A549 (cell line): ENCODE results near the gene GPR52. TPM values are rescaled to one million over a fixed set of nuclear protein-coding genes. Genes with fewer than 3 reads are reported as not detected.

Source experiments
- ATAC-seq, 2 experiments: fragments of 200-7000 bp in 1 of 2; fragments of >200 bp in 1 of 2; cut with Nextera tagmentation in 1 of 2; cut with Tn5 transposase in 1 of 2; 3 replicates each; pipeline versions ENCODE4 v1.8.0 to v1.9.1; 2018 to 2020; ENCODE audit warnings: mild to moderate bottlenecking in 1 of 2, moderate library complexity in 1 of 2
- CTCF ChIA-PET: fragments of 300-600 bp; sonication (Branson Sonifier 250); formaldehyde crosslinking; extraction: SDS; loops from one replicate; lab custom pipeline; 2021; ENCODE audit warnings: antibody characterized with exemption, inconsistent platforms; lab: Yijun Ruan, JAX
- POLR2A ChIA-PET: fragments of 350-600 bp; formaldehyde crosslinking; extraction: SDS; loops from one replicate; lab custom pipeline; 2021; ENCODE audit warnings: antibody characterized with exemption, inconsistent platforms; lab: Yijun Ruan, JAX
- DNase-seq, 2 experiments: peaks; one replicate each; pipeline versions ENCODE4 v3.0.0 to v3.0.0-alpha.2; 2011 to 2016; ENCODE audit warnings: low read depth in 1 of 2, low spot score in 1 of 2
- FAIRE-seq: peaks from 2 replicates; lab custom pipeline; 2011; peaks lifted over from hg19 to GRCh38; lab: Jason Lieb, UNC
- H3K27ac ChIP-seq, 2 experiments: fragments of >200 bp; sonication (Bioruptor Twin); formaldehyde crosslinking; 3 replicates each; pipeline ENCODE4 v1.5.1; 2016 to 2017
- H3K4me1 ChIP-seq: fragments of >200 bp; sonication (Bioruptor Twin); formaldehyde crosslinking; 3 replicates; pipeline ENCODE4 v1.6.1; 2016
- H3K4me2 ChIP-seq: fragments of >200 bp; sonication (Bioruptor Twin); formaldehyde crosslinking; 3 replicates; pipeline ENCODE4 v1.6.1; 2016
- H3K4me3 ChIP-seq: fragments of >200 bp; sonication (Bioruptor Twin); formaldehyde crosslinking; 3 replicates; pipeline ENCODE4 v1.5.1; 2016
- H3K9me3 ChIP-seq: fragments of >200 bp; sonication (Bioruptor Twin); formaldehyde crosslinking; 3 replicates; pipeline ENCODE4 v1.6.1; 2016
- CBX2 ChIP-seq: fragments of 200-600 bp; sonication (generic); IDR thresholded peaks from 2 replicates; pipeline ENCODE4 v1.6.1; 2016; ENCODE audit warnings: low read depth, mild to moderate bottlenecking, borderline replicate concordance
- CBX8 ChIP-seq: fragments of 200-600 bp; sonication (generic); IDR thresholded peaks from 2 replicates; pipeline ENCODE4 v1.6.1; 2016
- EHF ChIP-seq: fragments of 250-450 bp; sonication (Bioruptor Pico); IDR thresholded peaks from 2 replicates; pipeline ENCODE4 v1.5.0; 2020; ENCODE audit warnings: mild to moderate bottlenecking
- EHMT2 ChIP-seq: fragments of 200-600 bp; sonication (generic); IDR thresholded peaks from 2 replicates; pipeline ENCODE4 v1.6.1; 2016; ENCODE audit warnings: antibody characterized with exemption, low read depth, mild to moderate bottlenecking, moderate library complexity
- EP300 ChIP-seq, 2 experiments: fragments of >200 bp; sonication (Bioruptor Twin); formaldehyde crosslinking; IDR thresholded peaks; 2 replicates in 1 of 2; 3 replicates in 1 of 2; pipeline ENCODE4 v1.6.1; 2016 to 2017
- ESRRA ChIP-seq: fragments of 150-350 bp; IDR thresholded peaks from 2 replicates; pipeline ENCODE4 v1.6.1; 2014; ENCODE audit warnings: mild to moderate bottlenecking, low read length, borderline replicate concordance
- GATA3 ChIP-seq: IDR thresholded peaks from 2 replicates; pipeline ENCODE4 v1.6.1; 2012; ENCODE audit warnings: borderline replicate concordance
- HDAC2 ChIP-seq: fragments of 200-600 bp; sonication (generic); IDR thresholded peaks from 2 replicates; pipeline ENCODE4 v1.6.1; 2016
- JUN ChIP-seq, 2 experiments: fragments of >200 bp; sonication (Bioruptor Twin); formaldehyde crosslinking; IDR thresholded peaks; 2 replicates in 1 of 2; 3 replicates in 1 of 2; pipeline ENCODE4 v1.6.1; 2016 to 2017
- MAFK ChIP-seq: fragments of 450-650 bp; IDR thresholded peaks from 2 replicates; pipeline ENCODE4 v1.6.1; 2014; ENCODE audit not compliant: partially characterized antibody
- MAZ ChIP-seq: fragments of 150-350 bp; IDR thresholded peaks from 2 replicates; pipeline ENCODE4 v1.6.1; 2014; ENCODE audit warnings: antibody characterized with exemption, low read depth, low read length, borderline replicate concordance
- POLR2AphosphoS2 ChIP-seq: conservative IDR thresholded peaks from 2 replicates; pipeline ENCODE4 v1.6.1; 2012; ENCODE audit warnings: low read length, improper control_type of control experiment, inconsistent platforms
- RAD21 ChIP-seq, 2 experiments: fragments of >200 bp in 1 of 2; sonication (Bioruptor Twin) in 1 of 2; formaldehyde crosslinking in 1 of 2; IDR thresholded peaks in 1 of 2; conservative IDR thresholded peaks in 1 of 2; 2 replicates in 1 of 2; 3 replicates in 1 of 2; pipeline ENCODE4 v1.6.1; 2012 to 2018; ENCODE audit warnings: inconsistent platforms in 1 of 2
- RCOR1 ChIP-seq: fragments of 150-350 bp; IDR thresholded peaks from 2 replicates; pipeline ENCODE4 v1.6.1; 2014; ENCODE audit warnings: antibody characterized with exemption, low read length, low read depth
- WGBS: methylation state at CpG from one replicate; pipeline ENCODE4 v1.1.6; 2017; ENCODE audit errors: missing lambda C conversion rate; 5-methylcytosine and 5-hydroxymethylcytosine counted together
- polyA plus RNA-seq, 4 experiments: library from polyadenylated mRNA; depleted of rRNA in 3 of 4; stranded (reverse); fragments of >200 nt; fragmentation: RNase III in 1 of 4; extraction: RNeasy Plus Mini Kit Qiagen cat#74134 plus additional on column Dnase treatment in 1 of 4; gene quantifications; 2 replicates in 3 of 4; 3 replicates in 1 of 4; pipeline ENCODE4 v1.2.3, GENCODE V29; 2011 to 2017
- TF ChIP-seq, protein P1 (sequence below): fragments of 450-650 bp; IDR thresholded peaks from 2 replicates; pipeline ENCODE4 v1.6.1; 2014; ENCODE audit warnings: antibody characterized with exemption
- TF ChIP-seq, protein P2 (sequence below): IDR thresholded peaks from 2 replicates; pipeline ENCODE4 v1.6.1; 2012; ENCODE audit warnings: low read depth, borderline replicate concordance
- TF ChIP-seq, protein P3 (sequence below): fragments of 250-450 bp; sonication (Bioruptor Pico); IDR thresholded peaks from 2 replicates; pipeline ENCODE4 v1.5.0; 2021; ENCODE audit warnings: mild to moderate bottlenecking, moderate library complexity, borderline replicate concordance
- TF ChIP-seq, protein P4 (sequence below): fragments of >200 bp; sonication (Bioruptor Twin); formaldehyde crosslinking; IDR thresholded peaks from 3 replicates; pipeline ENCODE4 v1.5.1; 2016
- TF ChIP-seq, protein P5 (sequence below): fragments of 200-600 bp; sonication (generic); IDR thresholded peaks from 2 replicates; pipeline ENCODE4 v1.6.1; 2016; ENCODE audit warnings: antibody characterized with exemption, mild to moderate bottlenecking, moderate library complexity

Gene GPR52
- polyA plus RNA-seq, 2 of the 4 experiments (the other 2 are of a cell fraction) = 0.22 TPM; not detected in 1

DNA sequence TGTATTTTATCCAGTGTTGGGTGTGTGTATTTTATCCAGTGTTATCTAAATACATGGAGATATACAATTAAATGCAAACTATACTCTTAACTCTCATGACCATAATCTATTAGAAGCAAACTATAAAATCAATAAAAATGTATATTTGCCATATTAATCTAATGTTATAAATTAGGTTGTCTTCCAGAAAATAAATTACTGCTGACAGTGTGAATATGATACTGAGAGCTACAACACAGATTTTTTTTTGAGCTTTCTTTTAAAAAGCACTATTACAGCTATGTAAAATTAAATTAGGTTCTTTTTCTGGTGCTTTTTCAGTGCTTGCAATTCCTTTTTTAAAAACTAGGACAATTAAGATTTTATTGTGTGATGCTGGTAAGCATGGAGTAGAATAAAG lies 19.0 kb upstream of the GPR52 start:
- ChIA-PET POLR2A (no interaction called here), CTCF (interaction anchor here (0.7 kb wide), 1 partner anchor 15 kb away, joined by 3 read pairs; no protein-coding TSS in a partner anchor)
- H3K9me3 ChIP-seq = no peaks in the 10 kb centered on the region
- H3K4me1 ChIP-seq = no peaks in the 10 kb centered on the region
- FAIRE-seq = no peak
- H3K4me2 ChIP-seq = no peak overlapping the region
- DNase-seq = no peak
- ATAC-seq = no peak
- H3K27ac ChIP-seq = no peak overlapping the region
- TF ChIP-seq ESRRA (no peak), MAFK (peak; percentile 53)
- H3K4me3 ChIP-seq = no peak overlapping the region

GRCh38 chr1:174433451-174433850 lies 14.3 kb upstream of the GPR52 start:
- no peak for DNase-seq
- ATAC-seq = peak in 1 of 2 experiments; percentile 30; a peak in 1 of 6 replicates
- no peak overlapping the region for H3K27ac ChIP-seq
- H3K4me1 ChIP-seq = no peaks in the 10 kb centered on the region
- no peaks in the 10 kb centered on the region for H3K9me3 ChIP-seq
- 38% methylated on average over 1 of the region's 1 CpG for WGBS
- FAIRE-seq = no peak
- ChIA-PET CTCF (no interaction called here), POLR2A (no interaction called here)
- H3K4me3 ChIP-seq = no peak overlapping the region
- no peak overlapping the region for H3K4me2 ChIP-seq
- TF ChIP-seq RCOR1 (no peak), RAD21 (conservative IDR thresholded peaks at IDR 0.05 in 1 of 2, IDR thresholded peaks at IDR 0.05 in 1 of 2) (no peak)
- TF ChIP-seq, protein P1, sequence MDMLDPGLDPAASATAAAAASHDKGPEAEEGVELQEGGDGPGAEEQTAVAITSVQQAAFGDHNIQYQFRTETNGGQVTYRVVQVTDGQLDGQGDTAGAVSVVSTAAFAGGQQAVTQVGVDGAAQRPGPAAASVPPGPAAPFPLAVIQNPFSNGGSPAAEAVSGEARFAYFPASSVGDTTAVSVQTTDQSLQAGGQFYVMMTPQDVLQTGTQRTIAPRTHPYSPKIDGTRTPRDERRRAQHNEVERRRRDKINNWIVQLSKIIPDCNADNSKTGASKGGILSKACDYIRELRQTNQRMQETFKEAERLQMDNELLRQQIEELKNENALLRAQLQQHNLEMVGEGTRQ = no peak
- TF ChIP-seq, protein P2, sequence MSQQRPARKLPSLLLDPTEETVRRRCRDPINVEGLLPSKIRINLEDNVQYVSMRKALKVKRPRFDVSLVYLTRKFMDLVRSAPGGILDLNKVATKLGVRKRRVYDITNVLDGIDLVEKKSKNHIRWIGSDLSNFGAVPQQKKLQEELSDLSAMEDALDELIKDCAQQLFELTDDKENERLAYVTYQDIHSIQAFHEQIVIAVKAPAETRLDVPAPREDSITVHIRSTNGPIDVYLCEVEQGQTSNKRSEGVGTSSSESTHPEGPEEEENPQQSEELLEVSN = no peak

DNA sequence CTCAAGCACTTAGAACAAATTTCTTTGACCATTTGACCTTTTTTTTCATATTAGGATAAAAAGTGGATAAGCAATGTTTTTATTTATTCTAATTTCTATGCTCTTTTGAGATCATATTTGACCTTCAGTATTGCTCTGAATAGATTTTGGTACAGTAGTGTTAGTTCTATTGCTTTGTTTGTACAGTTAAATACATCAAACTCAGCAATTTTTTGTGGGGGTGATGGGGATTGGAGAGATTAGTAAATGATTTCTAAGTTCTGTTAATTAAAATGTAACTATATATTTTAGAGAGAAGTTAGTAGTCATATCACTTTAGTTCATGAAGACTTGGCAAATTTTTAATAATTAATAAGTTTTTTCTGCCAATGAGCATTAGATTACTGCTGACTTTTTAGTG lies 2.4 kb upstream of the GPR52 start:
- no peak for TF ChIP-seq ESRRA
- TF ChIP-seq MAFK = peak; percentile 50
- Histone ChIP-seq H3K4me1 (no peaks in the 10 kb centered on the region), H3K9me3 (no peaks in the 10 kb centered on the region), H3K27ac (no peak overlapping the region), H3K4me2 (no peak overlapping the region), H3K4me3 (no peak overlapping the region)
- ATAC-seq (no peak), DNase-seq (no peak), FAIRE-seq (no peak)
- POLR2A ChIA-PET = no interaction called here
- CTCF ChIA-PET = no interaction called here

GRCh38 chr1:174445817-174446216 lies 1.9 kb upstream of the GPR52 start:
- FAIRE-seq = no peak
- ATAC-seq = no peak
- ChIA-PET POLR2A (no interaction called here), CTCF (no interaction called here)
- H3K4me1 ChIP-seq = no peaks in the 10 kb centered on the region
- no peaks in the 10 kb centered on the region for H3K9me3 ChIP-seq
- no peak overlapping the region for H3K4me2 ChIP-seq
- DNase-seq = no peak
- 76% methylated on average over 6 of the region's 6 CpGs for whole genome bisulfite sequencing
- no peak overlapping the region for H3K27ac ChIP-seq
- no peak overlapping the region for H3K4me3 ChIP-seq
- no peak for TF ChIP-seq CBX8
- TF ChIP-seq, protein P3, sequence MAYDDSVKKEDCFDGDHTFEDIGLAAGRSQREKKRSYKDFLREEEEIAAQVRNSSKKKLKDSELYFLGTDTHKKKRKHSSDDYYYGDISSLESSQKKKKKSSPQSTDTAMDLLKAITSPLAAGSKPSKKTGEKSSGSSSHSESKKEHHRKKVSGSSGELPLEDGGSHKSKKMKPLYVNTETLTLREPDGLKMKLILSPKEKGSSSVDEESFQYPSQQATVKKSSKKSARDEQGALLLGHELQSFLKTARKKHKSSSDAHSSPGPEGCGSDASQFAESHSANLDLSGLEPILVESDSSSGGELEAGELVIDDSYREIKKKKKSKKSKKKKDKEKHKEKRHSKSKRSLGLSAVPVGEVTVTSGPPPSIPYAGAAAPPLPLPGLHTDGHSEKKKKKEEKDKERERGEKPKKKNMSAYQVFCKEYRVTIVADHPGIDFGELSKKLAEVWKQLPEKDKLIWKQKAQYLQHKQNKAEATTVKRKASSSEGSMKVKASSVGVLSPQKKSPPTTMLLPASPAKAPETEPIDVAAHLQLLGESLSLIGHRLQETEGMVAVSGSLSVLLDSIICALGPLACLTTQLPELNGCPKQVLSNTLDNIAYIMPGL (CRISPR knock-in tag) = no peak

DNA sequence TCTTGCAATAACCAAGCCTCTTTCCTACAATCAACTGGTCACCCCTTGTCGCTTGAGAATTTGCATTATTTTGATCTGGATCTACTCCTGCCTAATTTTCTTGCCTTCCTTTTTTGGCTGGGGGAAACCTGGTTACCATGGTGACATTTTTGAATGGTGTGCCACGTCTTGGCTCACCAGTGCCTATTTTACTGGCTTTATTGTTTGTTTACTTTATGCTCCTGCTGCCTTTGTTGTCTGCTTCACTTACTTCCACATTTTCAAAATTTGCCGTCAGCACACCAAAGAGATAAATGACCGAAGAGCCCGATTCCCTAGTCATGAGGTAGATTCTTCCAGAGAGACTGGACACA lies 743 bp downstream of the GPR52 start:
- ChIA-PET POLR2A (no interaction called here), CTCF (no interaction called here)
- no peaks in the 10 kb centered on the region for H3K9me3 ChIP-seq
- H3K4me1 ChIP-seq = no peaks in the 10 kb centered on the region
- no peak overlapping the region for H3K4me3 ChIP-seq
- ATAC-seq (no peak), FAIRE-seq (no peak), DNase-seq (no peak)
- no peak overlapping the region for H3K4me2 ChIP-seq
- no peak overlapping the region for H3K27ac ChIP-seq
- 72% methylated on average over 5 of the region's 5 CpGs for WGBS
- TF ChIP-seq EP300 (IDR thresholded peaks at IDR 0.05) (no peak), POLR2AphosphoS2 (no peak), MAZ (no peak), HDAC2 (no peak), EHF (CRISPR knock-in tag) (no peak), EHMT2 (no peak), CBX2 (no peak), GATA3 (no peak), ESRRA (no peak), JUN (IDR thresholded peaks at IDR 0.05) (no peak)
- TF ChIP-seq, protein P4, sequence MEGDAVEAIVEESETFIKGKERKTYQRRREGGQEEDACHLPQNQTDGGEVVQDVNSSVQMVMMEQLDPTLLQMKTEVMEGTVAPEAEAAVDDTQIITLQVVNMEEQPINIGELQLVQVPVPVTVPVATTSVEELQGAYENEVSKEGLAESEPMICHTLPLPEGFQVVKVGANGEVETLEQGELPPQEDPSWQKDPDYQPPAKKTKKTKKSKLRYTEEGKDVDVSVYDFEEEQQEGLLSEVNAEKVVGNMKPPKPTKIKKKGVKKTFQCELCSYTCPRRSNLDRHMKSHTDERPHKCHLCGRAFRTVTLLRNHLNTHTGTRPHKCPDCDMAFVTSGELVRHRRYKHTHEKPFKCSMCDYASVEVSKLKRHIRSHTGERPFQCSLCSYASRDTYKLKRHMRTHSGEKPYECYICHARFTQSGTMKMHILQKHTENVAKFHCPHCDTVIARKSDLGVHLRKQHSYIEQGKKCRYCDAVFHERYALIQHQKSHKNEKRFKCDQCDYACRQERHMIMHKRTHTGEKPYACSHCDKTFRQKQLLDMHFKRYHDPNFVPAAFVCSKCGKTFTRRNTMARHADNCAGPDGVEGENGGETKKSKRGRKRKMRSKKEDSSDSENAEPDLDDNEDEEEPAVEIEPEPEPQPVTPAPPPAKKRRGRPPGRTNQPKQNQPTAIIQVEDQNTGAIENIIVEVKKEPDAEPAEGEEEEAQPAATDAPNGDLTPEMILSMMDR = no peak
- TF ChIP-seq, protein P5, sequence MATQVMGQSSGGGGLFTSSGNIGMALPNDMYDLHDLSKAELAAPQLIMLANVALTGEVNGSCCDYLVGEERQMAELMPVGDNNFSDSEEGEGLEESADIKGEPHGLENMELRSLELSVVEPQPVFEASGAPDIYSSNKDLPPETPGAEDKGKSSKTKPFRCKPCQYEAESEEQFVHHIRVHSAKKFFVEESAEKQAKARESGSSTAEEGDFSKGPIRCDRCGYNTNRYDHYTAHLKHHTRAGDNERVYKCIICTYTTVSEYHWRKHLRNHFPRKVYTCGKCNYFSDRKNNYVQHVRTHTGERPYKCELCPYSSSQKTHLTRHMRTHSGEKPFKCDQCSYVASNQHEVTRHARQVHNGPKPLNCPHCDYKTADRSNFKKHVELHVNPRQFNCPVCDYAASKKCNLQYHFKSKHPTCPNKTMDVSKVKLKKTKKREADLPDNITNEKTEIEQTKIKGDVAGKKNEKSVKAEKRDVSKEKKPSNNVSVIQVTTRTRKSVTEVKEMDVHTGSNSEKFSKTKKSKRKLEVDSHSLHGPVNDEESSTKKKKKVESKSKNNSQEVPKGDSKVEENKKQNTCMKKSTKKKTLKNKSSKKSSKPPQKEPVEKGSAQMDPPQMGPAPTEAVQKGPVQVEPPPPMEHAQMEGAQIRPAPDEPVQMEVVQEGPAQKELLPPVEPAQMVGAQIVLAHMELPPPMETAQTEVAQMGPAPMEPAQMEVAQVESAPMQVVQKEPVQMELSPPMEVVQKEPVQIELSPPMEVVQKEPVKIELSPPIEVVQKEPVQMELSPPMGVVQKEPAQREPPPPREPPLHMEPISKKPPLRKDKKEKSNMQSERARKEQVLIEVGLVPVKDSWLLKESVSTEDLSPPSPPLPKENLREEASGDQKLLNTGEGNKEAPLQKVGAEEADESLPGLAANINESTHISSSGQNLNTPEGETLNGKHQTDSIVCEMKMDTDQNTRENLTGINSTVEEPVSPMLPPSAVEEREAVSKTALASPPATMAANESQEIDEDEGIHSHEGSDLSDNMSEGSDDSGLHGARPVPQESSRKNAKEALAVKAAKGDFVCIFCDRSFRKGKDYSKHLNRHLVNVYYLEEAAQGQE = no peak
